Middle frontal gyrus (tissue), 1 donor: ENCODE measurements around the gene ARSI.
"Not testable (repeated sequence)": the region's sequence is repeated elsewhere in the genome, so short reads cannot be mapped to it uniquely, and the experiment has no call there.

Experiments
- DNase-seq: peaks from one replicate; pipeline ENCODE4 v3.0.0-alpha.2; 2015; ENCODE audit warnings: low spot score; ENCODE audit errors: extremely low spot score

ARSI gene

DNA sequence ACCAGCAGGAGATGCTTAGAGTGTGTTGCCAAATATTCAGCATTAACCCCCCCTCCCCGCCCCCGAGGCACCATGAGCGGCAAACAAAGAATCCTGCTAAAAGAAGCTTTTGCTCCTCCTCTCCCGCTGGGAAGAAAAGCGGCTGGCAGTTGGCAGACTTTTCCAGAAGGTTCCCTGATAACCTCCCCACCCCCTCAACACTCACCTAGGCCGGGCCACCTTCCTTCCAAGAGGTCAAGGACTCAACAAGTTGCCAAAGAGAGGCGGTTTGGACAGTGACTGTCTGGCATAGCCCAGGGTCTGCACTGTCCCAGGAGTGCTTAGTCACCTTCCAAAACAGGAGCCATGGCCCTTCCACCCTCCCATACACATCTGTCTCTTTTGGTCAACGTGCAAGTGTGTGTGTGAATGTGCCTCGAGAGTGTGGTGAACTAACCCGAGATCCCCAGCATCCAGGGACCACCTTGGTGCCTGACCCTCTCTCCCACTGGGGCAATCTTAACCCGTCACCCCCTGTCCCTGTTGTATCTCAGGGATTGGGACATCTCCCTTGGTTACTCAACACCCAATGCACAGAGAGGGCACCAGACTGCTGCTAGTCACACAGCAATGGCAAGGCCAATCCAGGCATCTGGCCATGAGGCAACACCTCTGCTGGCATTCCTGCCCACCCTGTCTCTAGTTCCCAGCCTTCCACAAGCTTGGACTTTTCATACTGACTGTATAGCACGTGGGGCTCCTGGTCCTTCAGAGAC lies 32.0 kb downstream of the ARSI start:
- no peak for DNase-seq

DNA sequence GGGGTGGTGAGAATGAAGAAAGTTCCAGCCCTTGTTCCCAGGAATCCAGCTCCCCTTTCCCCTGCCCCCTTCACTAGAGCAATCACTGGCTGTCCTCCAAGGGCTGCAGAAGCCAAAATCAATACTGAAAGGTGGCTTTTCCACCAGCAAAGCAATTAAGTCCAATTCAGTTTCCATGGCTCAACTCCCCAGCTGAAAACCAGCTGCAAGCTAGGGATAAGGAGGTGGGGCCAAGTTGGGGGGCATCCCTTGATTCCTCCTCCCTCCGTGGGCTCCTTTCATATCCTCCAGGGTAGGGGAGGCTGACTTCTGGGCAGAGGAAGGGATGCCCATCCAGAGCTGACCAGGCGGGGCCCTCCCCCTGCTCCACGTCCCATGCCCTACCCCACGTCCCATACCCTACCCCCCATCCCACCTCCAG lies 35.8 kb downstream of the ARSI start:
- no peak for DNase-seq

DNA sequence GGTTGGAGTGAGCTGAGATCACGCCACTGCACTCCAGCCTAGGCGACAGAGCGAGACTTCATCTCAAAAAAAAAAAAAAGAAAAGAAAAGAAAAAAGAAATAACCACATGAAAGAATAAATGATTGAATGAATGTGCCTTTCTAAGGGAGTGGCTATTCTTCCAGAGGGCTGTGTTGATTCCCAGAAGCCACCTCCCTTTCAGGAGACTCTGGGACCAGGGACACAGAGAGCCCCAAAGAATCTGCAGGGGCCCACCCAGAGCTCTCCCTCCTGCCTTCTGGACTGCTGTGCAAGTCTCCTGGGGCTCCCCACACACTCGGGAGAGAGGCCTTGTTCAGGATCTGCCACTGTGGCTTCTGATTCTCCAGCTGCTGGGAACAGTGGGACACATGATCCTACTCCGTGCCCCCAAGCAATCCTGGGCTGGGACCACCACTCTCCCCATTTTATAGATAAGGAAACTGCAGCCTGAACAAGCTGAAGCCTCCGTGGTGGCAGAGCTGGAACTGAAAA lies 36.8 kb downstream of the ARSI start:
- no peak for DNase-seq

DNA sequence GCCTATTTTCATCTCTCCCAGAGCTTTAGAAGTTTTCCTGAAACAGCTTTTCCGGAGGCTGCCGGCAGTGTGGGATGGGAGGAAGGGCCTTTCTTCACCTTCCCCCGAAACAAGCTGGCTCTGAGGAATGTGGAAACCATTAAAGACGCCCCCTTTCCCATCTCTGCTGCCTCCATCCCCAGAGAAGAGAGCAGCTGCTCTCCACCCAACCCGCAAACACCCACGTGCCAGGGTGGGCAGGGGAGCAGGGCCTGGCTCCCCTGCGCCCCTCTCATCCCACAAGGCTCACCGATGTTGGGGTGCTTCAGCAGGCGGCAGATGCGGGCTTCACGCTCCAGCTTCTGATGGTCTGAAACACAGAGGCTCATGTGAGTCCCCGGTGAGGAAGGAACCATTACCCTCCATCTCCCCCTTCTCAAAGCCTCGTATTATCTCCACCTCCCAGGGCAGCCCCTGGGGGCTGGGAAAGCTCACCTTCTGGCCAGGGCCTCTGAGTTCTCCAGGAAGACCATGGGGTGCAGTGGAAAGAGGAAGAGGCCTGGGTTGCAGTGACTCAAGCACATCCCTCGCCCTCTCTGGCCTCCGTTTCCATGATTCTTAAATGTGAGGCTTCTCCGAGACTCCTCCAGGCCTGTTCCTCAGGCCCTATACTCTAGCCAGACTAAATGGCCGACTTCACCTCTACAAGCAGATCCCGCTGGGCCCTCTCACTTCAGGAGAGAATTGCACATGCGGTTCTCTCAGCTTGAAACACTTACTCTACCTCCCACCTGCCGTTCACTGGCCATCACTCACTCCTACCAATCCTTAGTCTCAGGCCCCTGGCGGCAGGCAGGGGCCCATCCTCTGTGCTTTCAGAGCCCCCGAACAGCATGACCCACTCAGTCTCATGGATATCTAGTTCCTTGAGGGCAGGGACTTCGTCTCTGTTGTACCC lies 37.8 kb downstream of the ARSI start:
- DNase-seq, result no peak

DNA sequence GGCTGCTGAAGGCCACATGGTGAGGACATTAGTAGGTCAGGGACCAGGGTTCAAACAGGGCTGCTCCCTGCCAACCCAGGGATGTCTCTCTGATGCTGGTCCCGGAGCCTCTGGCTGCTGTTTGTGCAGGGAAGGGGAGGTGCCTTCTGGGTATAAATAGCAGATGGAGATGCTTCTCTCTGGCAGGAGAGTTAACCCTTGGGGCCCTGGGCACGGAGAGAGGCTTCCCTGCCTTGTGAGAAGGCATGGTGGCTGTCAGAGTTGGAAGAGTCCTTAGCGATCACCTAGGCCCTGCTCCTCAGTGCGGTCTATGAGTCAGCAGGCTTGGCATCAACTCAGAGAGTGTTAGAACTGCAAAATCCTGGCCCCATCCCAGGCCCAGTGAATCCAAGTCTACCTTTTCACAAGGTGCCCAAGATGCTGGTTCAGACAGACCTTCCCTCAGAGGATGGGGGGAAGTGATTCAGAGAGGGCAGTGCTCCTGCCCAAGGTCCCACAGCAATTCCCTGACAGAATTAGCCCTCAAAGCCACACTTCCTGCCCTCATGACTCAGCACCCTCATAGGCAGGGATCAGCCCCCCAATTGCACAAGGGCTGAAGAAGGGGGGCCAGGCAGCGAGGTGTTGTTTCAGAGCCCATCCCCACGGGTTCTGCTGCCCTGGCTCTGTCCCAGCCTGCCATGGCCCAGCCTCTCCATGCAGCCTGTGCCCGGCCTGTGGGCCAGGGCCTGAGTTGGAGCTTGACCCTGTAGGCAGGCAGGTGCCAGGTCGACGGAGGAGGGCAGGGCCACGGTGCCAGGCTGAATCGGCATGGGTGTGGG lies 38.7 kb downstream of the ARSI start:
- no peak for DNase-seq

DNA sequence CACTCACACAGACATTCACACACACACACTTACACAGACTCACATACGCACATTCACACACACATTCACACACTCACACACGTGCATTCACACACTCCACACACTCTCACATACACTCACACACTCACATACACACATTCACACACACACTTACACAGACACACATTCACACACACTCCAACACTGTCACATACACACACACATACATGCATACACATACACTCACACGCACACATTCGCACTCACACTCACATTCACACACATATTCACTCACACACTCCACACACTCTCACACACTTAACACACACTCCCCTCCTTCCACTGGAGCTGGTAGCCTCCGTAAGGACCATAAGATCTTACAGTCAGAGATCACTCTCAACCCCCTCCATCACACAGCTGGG lies 39.3 kb downstream of the ARSI start:
- DNase-seq, result no peak

DNA sequence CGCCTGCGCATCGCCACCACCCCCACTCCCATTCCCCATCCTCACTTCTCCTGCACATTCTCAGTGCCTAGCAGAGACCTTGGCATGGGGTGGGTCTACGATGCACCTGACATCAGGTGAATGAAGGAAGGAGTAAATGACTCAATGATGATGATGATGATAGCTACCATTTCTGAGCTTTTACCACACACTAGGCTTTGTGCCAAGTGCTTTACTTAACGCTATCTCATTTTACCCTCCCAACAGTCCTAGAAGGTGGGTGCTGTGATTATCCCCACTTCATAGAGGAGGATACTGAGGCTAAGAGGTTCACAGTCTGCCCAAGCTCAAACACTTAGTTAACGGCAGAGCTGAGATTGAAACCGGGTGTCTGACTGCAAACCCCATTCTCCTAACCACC lies 40.2 kb downstream of the ARSI start:
- no peak for DNase-seq

DNA sequence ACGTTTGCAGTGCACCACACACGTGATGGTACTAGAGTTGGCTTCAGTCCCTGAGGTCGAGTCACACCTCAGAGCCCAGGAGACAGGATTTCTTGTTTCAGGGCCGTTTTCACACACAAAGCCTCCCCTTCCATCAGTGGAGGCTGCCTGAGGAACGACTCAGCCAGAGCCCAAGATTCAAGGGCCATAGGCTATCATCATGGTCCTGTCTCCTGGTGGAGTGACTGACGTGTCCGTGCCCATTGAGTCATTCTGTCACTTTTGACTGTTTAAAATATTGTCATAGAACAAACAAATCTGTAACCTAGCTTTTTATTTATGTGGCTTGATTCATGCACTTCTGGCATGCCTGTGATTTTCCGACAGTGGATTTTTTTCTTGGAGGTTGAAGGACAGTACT lies 41.5 kb downstream of the ARSI start:
- DNase-seq, result no peak

DNA sequence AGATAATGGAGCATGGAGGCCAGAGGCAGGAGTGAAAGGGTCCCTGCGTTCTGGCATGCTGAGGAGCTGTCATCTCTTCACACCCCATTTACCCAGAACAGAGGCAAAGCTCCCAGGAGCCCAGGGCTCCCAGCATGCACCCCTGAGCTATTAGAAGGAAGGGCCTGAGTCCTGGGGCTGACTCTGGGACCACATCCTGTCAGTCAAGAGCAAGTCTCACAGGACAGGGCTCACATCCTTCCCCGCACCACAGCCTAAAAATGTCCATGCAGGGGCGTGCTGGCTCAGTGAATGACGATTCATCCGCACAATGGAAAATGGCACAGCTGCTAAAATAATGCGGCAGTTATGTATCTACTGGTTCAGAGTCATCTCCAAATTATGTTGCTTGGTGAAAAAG lies 44.6 kb downstream of the ARSI start:
- DNase-seq, result peak; percentile 43

DNA sequence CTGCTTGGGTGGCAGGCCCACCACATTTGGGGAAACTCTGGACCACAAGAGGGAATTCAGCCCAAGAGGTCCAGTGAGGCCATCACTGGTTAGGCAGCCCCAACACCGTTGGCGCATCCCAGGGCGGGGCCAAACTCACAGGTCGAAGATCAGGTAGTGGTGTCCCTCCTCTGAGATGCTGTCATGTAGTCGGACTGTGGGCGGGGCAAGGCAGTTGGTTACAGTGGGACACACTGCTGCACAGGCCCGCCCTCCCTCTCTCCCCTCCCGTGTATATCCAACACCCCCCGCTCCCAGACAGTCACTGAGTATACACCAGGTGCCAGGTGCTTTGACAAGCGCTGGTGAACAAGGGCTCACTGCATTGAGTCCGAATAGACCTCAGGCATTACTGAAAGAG lies 45.3 kb downstream of the ARSI start:
- no peak for DNase-seq

DNA sequence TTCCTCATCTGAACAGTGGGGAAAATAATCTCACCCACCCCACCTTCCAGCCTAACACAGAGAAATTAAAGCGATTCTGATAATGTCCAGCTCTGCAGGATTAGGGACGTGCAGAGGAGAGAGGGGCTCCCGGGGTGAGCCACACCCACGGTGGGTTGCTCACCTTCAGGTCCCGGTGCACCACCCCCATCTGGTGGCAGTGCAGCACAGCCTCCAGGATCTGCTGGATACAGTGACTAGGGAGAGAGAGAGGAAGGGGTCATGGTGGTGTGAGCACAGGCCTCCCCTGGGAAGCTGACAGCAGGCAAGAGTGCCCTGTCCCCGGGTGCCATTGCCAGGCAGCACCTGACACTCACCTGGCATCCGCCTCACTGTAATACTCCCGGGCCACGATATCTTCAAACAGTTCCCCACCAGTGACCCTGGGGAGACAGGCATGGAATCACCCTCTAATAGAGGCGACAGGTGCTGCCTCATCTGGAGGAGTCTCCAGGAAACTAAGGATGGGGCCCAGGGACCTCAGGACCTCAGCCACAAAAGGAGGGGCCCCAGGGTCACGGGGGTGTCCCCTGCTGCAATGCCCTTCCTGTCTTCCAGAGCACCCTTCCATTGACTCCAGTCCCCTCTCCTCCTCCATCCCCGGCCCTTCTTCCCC lies 46.2 kb downstream of the ARSI start:
- DNase-seq, result no peak

DNA sequence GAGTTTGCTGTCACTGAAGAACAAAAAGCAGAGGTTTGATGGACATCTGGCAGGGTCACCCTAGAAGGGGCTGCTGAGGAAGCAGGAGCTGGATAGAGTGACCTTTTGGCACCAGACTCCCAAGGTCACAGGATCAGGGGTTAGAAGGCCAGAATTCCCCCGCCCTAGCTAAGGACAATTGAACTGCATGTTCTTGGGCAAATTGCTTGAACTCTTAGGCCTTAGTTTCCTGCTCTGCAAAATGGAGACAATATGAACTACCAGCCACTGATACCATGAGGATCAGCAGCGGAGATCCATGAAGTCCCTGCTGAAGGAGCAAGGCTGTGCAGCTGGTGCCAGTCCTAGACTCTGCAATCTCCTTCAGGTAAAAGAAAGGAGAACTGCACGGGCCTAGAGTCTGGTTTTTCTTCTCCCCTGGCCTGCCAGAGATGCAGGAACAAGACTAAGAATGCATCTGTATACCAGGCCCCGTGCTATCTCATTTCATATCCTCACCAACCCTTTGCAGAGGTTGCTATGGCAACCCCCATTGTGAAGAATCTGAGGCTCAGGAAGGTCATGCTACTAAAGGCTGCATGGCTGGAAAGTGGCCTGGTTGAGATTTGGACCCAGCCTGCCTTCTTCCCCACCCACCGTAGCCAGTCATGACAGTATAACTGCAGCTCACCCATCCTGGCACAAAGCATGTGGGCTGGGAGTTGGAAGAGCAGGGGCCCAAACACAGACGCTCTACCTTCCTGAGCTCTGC lies 46.9 kb downstream of the ARSI start:
- DNase-seq, result no peak

DNA sequence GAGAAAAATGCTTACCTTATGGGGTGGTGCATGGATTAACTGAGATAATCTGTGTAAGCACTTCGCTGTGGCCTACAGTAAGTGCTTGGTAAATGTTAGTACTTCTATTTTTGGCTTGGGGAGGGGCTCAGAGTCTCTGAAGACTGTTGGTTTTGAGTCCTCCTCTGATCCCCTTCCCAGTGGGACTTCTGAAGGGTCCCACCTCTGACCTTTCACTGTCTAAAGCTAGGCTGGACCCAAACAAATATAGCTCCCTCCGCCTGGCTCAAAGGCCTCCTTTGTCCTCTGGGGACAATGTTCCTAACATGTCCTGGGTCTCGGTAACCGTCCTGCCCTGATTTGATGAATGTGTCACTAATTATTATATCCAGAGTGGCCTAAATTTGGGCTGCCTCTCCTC lies 47.9 kb downstream of the ARSI start:
- DNase-seq, result no peak

DNA sequence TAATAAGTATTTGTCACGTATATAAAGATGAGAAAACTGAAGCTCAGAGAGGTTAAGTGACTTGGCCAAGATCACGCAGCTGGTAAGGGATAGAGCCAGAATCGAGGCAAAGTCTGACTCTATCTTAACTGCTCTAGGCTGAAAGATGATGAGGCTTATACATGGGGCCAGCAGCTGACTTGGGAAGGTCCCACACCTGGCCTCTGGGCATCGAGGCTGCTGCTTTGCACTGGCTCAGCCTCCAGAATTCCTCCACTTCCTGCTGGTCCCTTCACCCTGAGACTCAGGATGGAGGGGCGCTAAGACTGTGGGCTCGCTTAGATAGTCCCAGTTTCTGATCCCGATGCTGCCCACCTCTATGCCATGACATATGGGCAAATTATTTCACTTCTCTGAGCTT lies 48.3 kb downstream of the ARSI start:
- no peak for DNase-seq

DNA sequence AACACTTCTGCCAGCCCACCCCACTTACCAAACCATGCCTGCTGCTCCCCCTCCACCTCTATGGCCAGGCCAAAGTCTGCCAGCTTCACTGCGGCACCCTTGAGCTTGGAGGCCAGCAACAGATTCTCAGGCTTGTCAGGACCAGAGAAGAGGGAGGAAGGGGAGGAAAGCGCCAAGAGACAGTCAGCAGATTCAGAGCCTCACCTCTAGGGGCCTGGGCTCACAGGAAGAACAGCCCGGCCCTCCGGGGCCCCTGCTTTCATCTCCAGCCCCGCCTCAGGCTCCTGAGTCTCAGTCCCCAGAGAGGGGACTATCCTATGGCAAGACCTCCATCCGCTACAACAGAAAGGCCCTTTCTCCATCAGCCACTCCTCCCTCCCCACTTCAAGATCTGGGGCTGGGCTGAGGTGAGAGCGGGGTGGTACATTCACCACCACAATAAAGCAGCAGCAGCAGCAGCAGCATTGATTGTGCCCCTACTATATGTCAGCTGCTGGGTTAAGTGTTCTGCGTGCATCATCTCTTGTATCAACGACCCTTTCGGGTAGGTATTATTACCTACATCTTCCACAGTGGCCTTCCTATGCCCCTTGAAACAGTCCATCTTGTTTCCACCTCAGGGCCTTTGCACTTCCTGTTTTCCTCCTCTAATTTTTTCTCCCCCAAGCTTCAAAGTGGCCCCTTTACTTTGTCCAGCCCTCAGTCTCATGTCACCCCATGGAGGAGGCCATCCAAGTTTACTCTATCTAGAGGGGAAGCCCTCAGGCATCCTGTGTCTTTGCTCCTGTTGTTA lies 49.1 kb downstream of the ARSI start:
- DNase-seq, result no peak

DNA sequence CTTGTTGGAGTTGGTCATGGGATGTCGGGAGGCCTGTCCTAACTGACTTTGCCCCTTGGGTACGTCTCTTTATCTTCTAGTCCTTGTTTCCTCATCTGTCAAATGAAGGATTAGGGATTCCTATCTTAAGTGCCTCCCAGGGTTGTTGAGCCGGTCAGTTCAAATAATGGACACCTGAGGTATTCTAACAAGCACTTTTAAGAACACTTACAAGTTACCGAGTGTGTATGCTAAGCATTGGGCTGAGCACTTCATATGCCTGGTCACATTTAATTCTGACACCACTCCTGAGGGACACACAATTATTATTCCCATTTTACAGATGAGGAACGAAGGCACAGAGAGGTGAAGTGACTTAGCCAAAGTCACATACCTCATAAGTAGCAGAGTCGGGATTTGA lies 50.2 kb downstream of the ARSI start:
- no peak for DNase-seq

DNA sequence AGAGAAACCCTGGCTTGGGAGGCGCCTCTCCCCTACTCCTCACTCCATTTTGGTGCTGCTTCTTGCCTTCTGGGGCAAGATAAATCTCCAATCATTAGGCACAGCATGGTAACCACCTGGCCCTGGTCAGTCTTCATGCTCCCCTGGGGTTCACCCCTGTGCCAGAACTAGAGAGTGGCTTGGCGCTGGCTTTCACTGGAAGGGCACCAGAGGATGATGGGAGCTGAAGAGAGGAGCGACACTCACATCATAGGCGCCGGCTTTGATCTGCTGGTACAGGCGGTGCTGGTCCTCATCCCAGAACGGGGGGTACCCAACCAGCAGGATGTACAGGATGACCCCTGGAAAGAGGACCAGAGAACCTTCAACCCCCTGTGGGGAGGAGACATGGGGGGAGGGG lies 51.2 kb downstream of the ARSI start:
- no peak for DNase-seq

DNA sequence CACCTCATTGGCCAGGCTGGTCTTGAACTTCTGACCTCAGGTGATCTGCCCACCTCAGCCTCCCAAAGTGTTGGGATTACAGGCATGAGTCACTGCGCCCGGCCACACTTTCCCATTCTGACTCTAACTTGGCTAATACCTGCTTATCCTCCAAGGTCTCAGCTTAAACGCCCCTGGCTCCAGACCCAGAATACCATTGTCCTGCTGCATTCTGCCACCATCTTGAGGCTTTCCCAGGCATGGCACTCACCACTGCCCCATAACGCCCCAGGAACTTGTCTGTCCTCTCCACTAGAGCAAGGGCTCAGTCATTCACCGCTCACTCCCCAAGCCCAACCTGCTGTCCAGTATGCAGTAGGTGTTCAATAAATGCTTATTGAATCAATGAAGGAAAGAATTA lies 53.0 kb downstream of the ARSI start:
- DNase-seq, result no peak

DNA sequence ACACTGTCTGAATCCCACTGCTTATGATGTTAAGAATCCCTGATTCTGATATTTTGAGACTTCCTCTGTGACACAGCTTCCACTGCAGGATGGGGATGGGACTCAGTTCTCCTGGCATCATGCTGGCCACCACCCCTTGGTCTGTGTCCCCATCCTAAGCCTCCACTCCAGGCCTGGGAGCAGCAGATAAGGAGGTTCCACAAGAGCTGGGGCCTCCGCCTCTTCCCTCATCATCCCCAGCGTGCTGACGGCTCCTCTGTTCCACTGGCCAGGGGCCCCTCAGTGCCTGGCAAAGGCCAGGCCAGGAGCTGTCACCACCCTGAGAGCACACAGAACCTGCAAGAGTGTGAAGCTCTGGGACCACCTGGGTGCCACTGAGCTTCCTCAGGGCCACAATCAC lies 53.8 kb downstream of the ARSI start:
- no peak for DNase-seq

DNA sequence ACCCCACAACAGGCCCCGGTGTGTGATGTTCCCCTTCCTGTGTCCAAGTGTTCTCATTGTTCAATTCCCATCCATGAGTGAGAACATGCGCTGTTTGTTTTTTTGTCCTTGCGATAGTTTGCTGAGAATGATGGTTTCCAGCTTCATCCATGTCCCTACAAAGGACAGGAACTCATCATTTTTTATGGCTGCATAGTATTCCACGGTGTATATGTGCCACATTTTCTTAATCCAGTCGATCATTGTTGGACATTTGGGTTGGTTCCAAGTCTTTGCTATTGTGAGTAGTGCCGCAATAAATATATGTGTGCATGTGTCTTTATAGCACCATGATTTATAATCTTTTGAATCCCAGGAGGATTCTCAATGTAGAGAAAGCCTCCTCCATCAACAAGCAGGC lies 54.2 kb downstream of the ARSI start:
- not testable (repeated sequence) for DNase-seq
